ENCODE measurements around the gene KRTAP1-3. TPM values are rescaled to one million over a fixed set of nuclear protein-coding genes. Genes with fewer than 3 reads are reported as not detected.

The KRTAP1-3 gene
- total RNA-seq, 2 donors from 2014 or later = not detected

- intact Hi-C loops (cut with DNase I) = no loop called here
- H3K27me3 ChIP-seq = no peaks in the 10 kb centered on the region
- no peak for DNase-seq
- no peak overlapping the region for H3K4me3 ChIP-seq
- no peak overlapping the region for H3K27ac ChIP-seq
- H3K9me3 ChIP-seq = no peaks in the 10 kb centered on the region
- ATAC-seq = no peak
- H3K36me3 ChIP-seq (replicated peaks in 1 of 2; ENCODE audit: insufficient read depth in 1 of 2, low read depth in 2 of 2) = no peaks in the 10 kb centered on the region
- no peaks in the 10 kb centered on the region for H3K4me1 ChIP-seq
- no peak for TF ChIP-seq POLR2A (IDR thresholded peaks at IDR 0.05)
- TF ChIP-seq, protein P1, sequence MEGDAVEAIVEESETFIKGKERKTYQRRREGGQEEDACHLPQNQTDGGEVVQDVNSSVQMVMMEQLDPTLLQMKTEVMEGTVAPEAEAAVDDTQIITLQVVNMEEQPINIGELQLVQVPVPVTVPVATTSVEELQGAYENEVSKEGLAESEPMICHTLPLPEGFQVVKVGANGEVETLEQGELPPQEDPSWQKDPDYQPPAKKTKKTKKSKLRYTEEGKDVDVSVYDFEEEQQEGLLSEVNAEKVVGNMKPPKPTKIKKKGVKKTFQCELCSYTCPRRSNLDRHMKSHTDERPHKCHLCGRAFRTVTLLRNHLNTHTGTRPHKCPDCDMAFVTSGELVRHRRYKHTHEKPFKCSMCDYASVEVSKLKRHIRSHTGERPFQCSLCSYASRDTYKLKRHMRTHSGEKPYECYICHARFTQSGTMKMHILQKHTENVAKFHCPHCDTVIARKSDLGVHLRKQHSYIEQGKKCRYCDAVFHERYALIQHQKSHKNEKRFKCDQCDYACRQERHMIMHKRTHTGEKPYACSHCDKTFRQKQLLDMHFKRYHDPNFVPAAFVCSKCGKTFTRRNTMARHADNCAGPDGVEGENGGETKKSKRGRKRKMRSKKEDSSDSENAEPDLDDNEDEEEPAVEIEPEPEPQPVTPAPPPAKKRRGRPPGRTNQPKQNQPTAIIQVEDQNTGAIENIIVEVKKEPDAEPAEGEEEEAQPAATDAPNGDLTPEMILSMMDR (IDR thresholded peaks at IDR 0.05) = no peak
Measured at GRCh38 chr17:41020336-41020735, 14.3 kb downstream of the KRTAP1-3 start.

GRCh38 chr17:41019415-41019814 is 15.3 kb downstream of the KRTAP1-3 start:
- no peaks in the 10 kb centered on the region for H3K27me3 ChIP-seq
- 96% methylated on average over 3 of the region's 3 CpGs for WGBS, 2 donors
- H3K9me3 ChIP-seq = no peaks in the 10 kb centered on the region
- H3K4me3 ChIP-seq = no peak overlapping the region
- no peak for TF ChIP-seq POLR2A (IDR thresholded peaks at IDR 0.05)
- TF ChIP-seq, protein P1 (IDR thresholded peaks at IDR 0.05) = no peak
- H3K36me3 ChIP-seq (replicated peaks in 1 of 2; ENCODE audit: insufficient read depth in 1 of 2, low read depth in 2 of 2) = no peaks in the 10 kb centered on the region
- ATAC-seq (no peak), DNase-seq (no peak)
- H3K27ac ChIP-seq = no peak overlapping the region
- intact Hi-C loops (cut with DNase I) = no loop called here
- H3K4me1 ChIP-seq = no peaks in the 10 kb centered on the region

DNA sequence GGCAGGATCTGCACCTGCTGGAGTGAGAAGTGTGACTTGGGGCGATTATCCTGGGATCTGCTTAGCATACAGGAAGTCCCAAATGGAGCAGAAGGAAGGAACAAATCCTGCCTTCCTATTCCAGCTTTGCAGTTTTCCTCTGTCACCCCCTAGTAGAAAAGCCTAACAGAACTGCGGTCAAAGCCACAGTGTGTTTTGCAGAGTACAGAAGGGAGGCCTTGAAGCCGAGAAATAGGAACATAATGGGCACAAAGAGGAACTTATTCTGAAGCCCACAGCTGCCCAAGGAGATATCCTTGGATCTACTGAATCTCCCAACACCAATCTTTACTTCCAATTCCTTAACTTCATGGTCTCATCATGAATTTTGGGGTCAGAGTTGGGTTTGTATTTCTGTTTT is 16.1 kb downstream of the KRTAP1-3 start:
- TF ChIP-seq, protein P1 (IDR thresholded peaks at IDR 0.05) = no peak
- no peak for TF ChIP-seq POLR2A (IDR thresholded peaks at IDR 0.05)
- 73 to 82% methylated on average over 3 of the region's 3 CpGs for WGBS, 2 donors
- no peaks in the 10 kb centered on the region for H3K27me3 ChIP-seq
- no peak for DNase-seq
- no peak overlapping the region for H3K4me3 ChIP-seq
- H3K36me3 ChIP-seq (replicated peaks in 1 of 2; ENCODE audit: insufficient read depth in 1 of 2, low read depth in 2 of 2) = no peaks in the 10 kb centered on the region
- no peaks in the 10 kb centered on the region for H3K4me1 ChIP-seq
- intact Hi-C loops (cut with DNase I) = no loop called here
- no peak for ATAC-seq
- no peaks in the 10 kb centered on the region for H3K9me3 ChIP-seq
- no peak overlapping the region for H3K27ac ChIP-seq

DNA sequence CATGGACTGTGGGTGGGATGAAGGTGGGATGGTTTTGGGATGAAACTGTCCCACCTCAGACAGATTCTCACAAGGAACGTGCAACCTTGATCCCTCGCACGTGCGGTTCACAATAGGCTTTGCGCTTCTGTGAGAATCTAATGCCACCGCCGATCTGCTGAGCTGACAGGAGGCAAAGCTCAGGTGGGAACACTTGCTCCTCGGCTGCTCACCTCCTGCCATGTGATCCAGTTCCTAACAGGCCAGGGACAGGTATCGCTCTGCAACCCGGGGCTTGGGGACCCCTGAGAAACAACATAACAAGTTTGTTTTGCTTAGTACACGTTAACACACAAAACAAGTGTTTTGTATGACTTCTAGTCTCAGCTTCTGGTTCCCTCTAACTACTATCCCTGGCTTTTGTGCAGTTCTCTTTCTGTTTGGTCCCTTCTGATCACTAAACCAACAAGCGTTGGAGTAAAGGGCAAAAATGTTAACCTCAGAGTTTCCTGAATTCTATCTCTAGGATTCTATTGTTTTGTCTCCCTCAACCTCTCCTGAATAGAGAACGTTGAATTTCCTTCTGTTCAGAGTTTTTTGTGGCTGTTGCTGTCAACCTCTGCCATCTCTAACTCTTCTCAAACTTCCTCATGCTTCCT is 18.0 kb downstream of the KRTAP1-3 start:
- ATAC-seq (no peak), DNase-seq (no peak)
- WGBS, 2 donors = 63 to 67% methylated on average over 13 of the region's 13 CpGs
- H3K4me3 ChIP-seq = no peak overlapping the region
- H3K36me3 ChIP-seq (replicated peaks in 1 of 2; ENCODE audit: insufficient read depth in 1 of 2, low read depth in 2 of 2) = no peaks in the 10 kb centered on the region
- no peak overlapping the region for H3K27ac ChIP-seq
- intact Hi-C loops (cut with DNase I) = no loop called here
- H3K9me3 ChIP-seq = no peaks in the 10 kb centered on the region
- H3K27me3 ChIP-seq = no peaks in the 10 kb centered on the region
- H3K4me1 ChIP-seq = no peaks in the 10 kb centered on the region
- TF ChIP-seq POLR2A (IDR thresholded peaks at IDR 0.05) = no peak
- TF ChIP-seq, protein P1 (IDR thresholded peaks at IDR 0.05) = no peak

DNA sequence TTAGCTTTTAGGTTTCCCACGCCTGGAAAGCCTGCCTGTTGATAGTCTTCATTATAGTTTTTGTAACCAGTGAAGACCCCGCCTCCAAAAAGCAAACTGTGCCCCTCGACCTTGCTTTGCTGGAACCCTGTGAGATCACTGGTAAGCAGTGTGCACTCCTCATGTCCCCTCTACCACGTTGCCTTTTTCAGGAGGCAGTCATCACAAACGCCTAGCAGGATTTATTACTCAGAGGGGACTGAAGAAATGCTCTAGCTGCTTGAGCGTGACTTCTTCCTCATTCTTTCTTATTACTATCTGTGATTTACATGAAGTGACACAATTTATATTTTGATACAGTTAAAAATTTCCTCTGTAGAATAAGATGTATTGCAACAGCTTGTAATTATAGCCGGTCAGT is 19.2 kb downstream of the KRTAP1-3 start:
- WGBS, 2 donors = 56 to 67% methylated on average over 7 of the region's 7 CpGs
- intact Hi-C loops (cut with DNase I) = no loop called here
- H3K36me3 ChIP-seq (replicated peaks in 1 of 2; ENCODE audit: insufficient read depth in 1 of 2, low read depth in 2 of 2) = no peaks in the 10 kb centered on the region
- no peak overlapping the region for H3K27ac ChIP-seq
- no peak for ATAC-seq
- H3K9me3 ChIP-seq = no peaks in the 10 kb centered on the region
- H3K4me3 ChIP-seq = no peak overlapping the region
- H3K27me3 ChIP-seq = no peaks in the 10 kb centered on the region
- no peak for DNase-seq
- TF ChIP-seq, protein P1 (IDR thresholded peaks at IDR 0.05) = no peak
- TF ChIP-seq POLR2A (IDR thresholded peaks at IDR 0.05) = no peak
- H3K4me1 ChIP-seq = no peaks in the 10 kb centered on the region
